HPDE6-E6E7 (cell line): ENCODE results near the gene MCAM.

Experiments
- DNase-seq: peaks from one replicate; pipeline ENCODE4 v3.0.0; 2011; ENCODE audit warnings: missing footprints; ENCODE audit errors: extremely low spot score

MCAM gene

DNA sequence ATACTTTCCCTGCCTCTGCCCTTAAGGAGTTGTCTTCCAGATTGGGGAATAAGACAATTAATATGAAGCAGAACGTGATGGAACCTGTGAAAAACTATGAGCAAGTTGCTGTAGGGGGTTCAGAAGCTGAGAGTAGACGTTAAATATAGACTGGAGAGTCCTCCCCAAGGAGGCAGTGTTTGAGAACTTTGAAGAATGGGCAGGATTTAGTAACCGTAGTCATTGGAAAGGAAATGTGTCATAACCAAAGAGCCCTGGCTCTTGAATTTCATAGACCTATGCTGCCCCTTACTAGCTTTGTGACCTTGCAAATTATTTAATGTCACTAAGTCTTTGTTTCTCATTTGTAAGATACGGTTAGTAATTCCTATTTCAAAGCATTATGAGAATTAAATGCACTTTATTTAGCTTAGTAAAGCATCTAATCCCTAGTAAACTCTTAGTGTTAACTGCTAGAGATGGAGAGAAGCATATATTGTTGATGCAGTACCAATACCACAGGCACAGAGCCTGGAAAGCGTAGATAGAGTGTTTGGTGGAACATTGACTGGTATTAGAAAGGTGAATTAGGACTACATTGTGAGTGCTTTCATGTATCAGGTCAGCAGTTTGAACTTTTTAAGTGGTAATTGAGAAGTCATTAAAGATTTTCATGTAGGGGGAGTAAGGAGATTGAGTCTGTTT lies 54.1 kb downstream of the MCAM start:
- DNase-seq, result no peak

GRCh38 chr11:119258983-119259382 lies 57.9 kb downstream of the MCAM start:
- DNase-seq, result no peak
